DOHH2 (cell line): ENCODE measurements around the gene PLPPR1.

Experiments used
- EZH2phosphoT487 ChIP-seq: fragments of 200-600 bp; sonication (generic); IDR thresholded peaks from 2 replicates; pipeline ENCODE4 v1.6.1; 2017; ENCODE audit warnings: borderline replicate concordance, mild to moderate bottlenecking, antibody characterized with exemption, low read length, moderate library complexity, mixed read lengths
- TF ChIP-seq, protein P1 (sequence below): fragments of 200-600 bp; sonication (generic); IDR thresholded peaks from one replicate; pipeline ENCODE4 v1.5.1; 2014; ENCODE audit warnings: antibody characterized with exemption, mild to moderate bottlenecking, low read depth, low read length; ENCODE audit not compliant: poor library complexity, severe bottlenecking

DNA sequence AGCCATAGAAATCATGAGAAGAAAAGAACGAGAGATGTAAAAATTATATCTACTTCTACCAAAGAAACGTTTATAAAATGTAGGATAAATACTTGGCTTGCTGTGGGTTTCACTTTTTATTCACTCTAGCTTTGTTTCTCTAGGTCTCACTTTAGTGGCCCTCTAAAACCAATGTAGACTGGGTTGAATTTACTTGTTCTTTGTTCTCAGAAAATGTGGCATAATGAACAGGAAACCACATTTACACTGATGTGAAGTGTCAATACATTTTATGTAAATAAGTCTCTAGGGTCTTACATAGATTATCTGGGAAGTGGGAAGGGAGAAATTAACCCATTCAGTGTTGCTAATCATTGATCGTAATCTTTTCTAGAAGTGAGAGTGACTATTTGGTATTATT lies 58.9 kb downstream of the PLPPR1 start:
- TF ChIP-seq, protein P1, sequence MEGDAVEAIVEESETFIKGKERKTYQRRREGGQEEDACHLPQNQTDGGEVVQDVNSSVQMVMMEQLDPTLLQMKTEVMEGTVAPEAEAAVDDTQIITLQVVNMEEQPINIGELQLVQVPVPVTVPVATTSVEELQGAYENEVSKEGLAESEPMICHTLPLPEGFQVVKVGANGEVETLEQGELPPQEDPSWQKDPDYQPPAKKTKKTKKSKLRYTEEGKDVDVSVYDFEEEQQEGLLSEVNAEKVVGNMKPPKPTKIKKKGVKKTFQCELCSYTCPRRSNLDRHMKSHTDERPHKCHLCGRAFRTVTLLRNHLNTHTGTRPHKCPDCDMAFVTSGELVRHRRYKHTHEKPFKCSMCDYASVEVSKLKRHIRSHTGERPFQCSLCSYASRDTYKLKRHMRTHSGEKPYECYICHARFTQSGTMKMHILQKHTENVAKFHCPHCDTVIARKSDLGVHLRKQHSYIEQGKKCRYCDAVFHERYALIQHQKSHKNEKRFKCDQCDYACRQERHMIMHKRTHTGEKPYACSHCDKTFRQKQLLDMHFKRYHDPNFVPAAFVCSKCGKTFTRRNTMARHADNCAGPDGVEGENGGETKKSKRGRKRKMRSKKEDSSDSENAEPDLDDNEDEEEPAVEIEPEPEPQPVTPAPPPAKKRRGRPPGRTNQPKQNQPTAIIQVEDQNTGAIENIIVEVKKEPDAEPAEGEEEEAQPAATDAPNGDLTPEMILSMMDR: no peak
- TF ChIP-seq EZH2phosphoT487: no peak
